Kidney epithelial cell (primary cell): ENCODE data around the gene MARCHF3. TPM values are rescaled to one million over a fixed set of nuclear protein-coding genes. Genes with fewer than 3 reads are reported as not detected.
"Not testable (repeated sequence)": the region's sequence is repeated elsewhere in the genome, so short reads cannot be mapped to it uniquely, and the experiment has no call there.

Source experiments
- DNase-seq: peaks from one replicate; pipeline ENCODE4 v3.0.0-alpha.2; 2010; ENCODE audit warnings: low read depth
- H3K27me3 ChIP-seq: 2 replicates; pipeline ENCODE4 v1.6.0; 2011; ENCODE audit warnings: low read length; ENCODE audit not compliant: control insufficient read depth, insufficient read depth
- H3K36me3 ChIP-seq: 2 replicates; pipeline ENCODE4 v1.5.1; 2011; ENCODE audit warnings: low read length; ENCODE audit not compliant: control insufficient read depth, insufficient read depth
- H3K4me3 ChIP-seq: 2 replicates; pipeline ENCODE4 v1.5.1; 2011; ENCODE audit warnings: low read depth, mild to moderate bottlenecking, control low read depth, low read length
- CTCF ChIP-seq: IDR thresholded peaks from 2 replicates; pipeline ENCODE4 v1.5.1; 2011; ENCODE audit warnings: mild to moderate bottlenecking, moderate library complexity, low read length, control low read depth, inconsistent platforms; ENCODE audit not compliant: insufficient read depth, poor library complexity, severe bottlenecking
- total RNA-seq: library from RNA; depleted of rRNA; stranded (reverse); fragments of >200 nt; gene quantifications from 2 replicates; pipeline ENCODE4 v1.2.3, GENCODE V29; 2015

The MARCHF3 gene
- total RNA-seq, 1 donor from 2014 or later = 0.46 TPM

GRCh38 chr5:126857472-126858410 lies 172.6 kb downstream of the MARCHF3 start:
- DNase-seq = no peak
- H3K36me3 ChIP-seq = no peaks in the 10 kb centered on the region
- no peak for TF ChIP-seq CTCF
- H3K27me3 ChIP-seq = no peaks in the 10 kb centered on the region
- H3K4me3 ChIP-seq = no peak overlapping the region

GRCh38 chr5:126855266-126855665 lies 175.1 kb downstream of the MARCHF3 start:
- Histone ChIP-seq H3K4me3 (no peak overlapping the region), H3K36me3 (no peaks in the 10 kb centered on the region), H3K27me3 (no peaks in the 10 kb centered on the region)
- no peak for TF ChIP-seq CTCF
- no peak for DNase-seq

GRCh38 chr5:126854526-126855110 lies 175.7 kb downstream of the MARCHF3 start:
- DNase-seq = no peak
- H3K4me3 ChIP-seq = no peak overlapping the region
- no peak for TF ChIP-seq CTCF
- H3K36me3 ChIP-seq = no peaks in the 10 kb centered on the region
- H3K27me3 ChIP-seq = no peaks in the 10 kb centered on the region

GRCh38 chr5:126853541-126854307 lies 176.6 kb downstream of the MARCHF3 start:
- not testable (repeated sequence) for H3K36me3 ChIP-seq, H3K4me3 ChIP-seq, DNase-seq, H3K27me3 ChIP-seq

GRCh38 chr5:126852841-126853271 lies 177.5 kb downstream of the MARCHF3 start:
- Histone ChIP-seq H3K27me3 (no peaks in the 10 kb centered on the region), H3K4me3 (no peak overlapping the region), H3K36me3 (no peaks in the 10 kb centered on the region)
- TF ChIP-seq CTCF = no peak
- no peak for DNase-seq

- DNase-seq = no peak
- H3K36me3 ChIP-seq = no peaks in the 10 kb centered on the region
- H3K27me3 ChIP-seq = no peaks in the 10 kb centered on the region
- TF ChIP-seq CTCF = no peak
- H3K4me3 ChIP-seq = no peak overlapping the region
Measured at GRCh38 chr5:126852091-126852571, 178.2 kb downstream of the MARCHF3 start.
